NT2/D1 (cell line): Measurements from ENCODE around the gene CAAP1.

Experiments used
- YY1 ChIP-seq: IDR thresholded peaks from 2 replicates; pipeline ENCODE4 v1.6.1; 2011; ENCODE audit not compliant: insufficient read length, insufficient read depth
- ZNF274 ChIP-seq: IDR thresholded peaks from 2 replicates; pipeline ENCODE4 v1.6.1; 2011; ENCODE audit warnings: mild to moderate bottlenecking, low read depth, low read length

- TF ChIP-seq ZNF274 (no peak), YY1 (no peak)
Observed at GRCh38 chr9:26812217-26812616, 80.4 kb downstream of the CAAP1 start.
